Skin of body (tissue), 2 donors: ENCODE data around the gene DSG1. TPM values are rescaled to one million over a fixed set of nuclear protein-coding genes. Genes with fewer than 3 reads are reported as not detected.

Experiments
- small RNA-seq: library from RNA; depleted of rRNA; stranded (forward); fragments of <200 nt; gene quantifications from one replicate; pipeline ENCODE3, GENCODE V24; 2014; ENCODE audit warnings: low replicate concordance
- total RNA-seq: library from RNA; depleted of rRNA; stranded (reverse); fragments of >200 nt; gene quantifications from one replicate; pipeline ENCODE4 v1.2.3, GENCODE V29; 2014

Gene DSG1
- total RNA-seq, 1 donor from 2014 or later = 260 TPM

Small RNA genes lying within 50 kb of the gene (small RNA-seq; reads per million reads assigned to genes)
- gene RF00019 = not detected
- gene RNU6-167P = not detected

Other genes with a start within 250 kb of the DSG1 start
- 36.4 TPM for gene DSC2, start 215.7 kb upstream of the DSG1 start, total RNA-seq
- gene DSC1, start 155.3 kb upstream of the DSG1 start, total RNA-seq = 150 TPM
- 12.5 TPM for gene DSG4, start 58.6 kb downstream of the DSG1 start, total RNA-seq
- 56.9 TPM for gene DSG3, start 129.6 kb downstream of the DSG1 start, total RNA-seq
- 23.3 TPM for gene DSG2, start 180.0 kb downstream of the DSG1 start, total RNA-seq